K562 (cell line): ENCODE data around the gene MYO15A. TPM values are rescaled to one million over a fixed set of nuclear protein-coding genes. Genes with fewer than 3 reads are reported as not detected.

Experiments
- ATAC-seq: fragments of 200-7000 bp; cut with Tn5 transposase; 3 replicates; pipeline ENCODE4 v1.9.1; 2020; ENCODE audit warnings: moderate library complexity
- BruUV-seq: library from RNA; stranded (reverse); fragments of 400-500 nt; replicated peaks from 2 replicates; lab custom pipeline; 2021; lab: Mats Ljungman, UMichigan
- CTCF ChIA-PET: fragments of 300-600 bp; formaldehyde crosslinking; extraction: SDS; loops from one replicate; lab custom pipeline; 2021; ENCODE audit warnings: low intra/inter-chr PET ratio; lab: Yijun Ruan, JAX
- POLR2A ChIA-PET: fragments of 300-600, 350-650 bp; sonication (Branson Sonifier 250); formaldehyde crosslinking; extraction: SDS; loops from one replicate; lab custom pipeline; 2021; ENCODE audit warnings: antibody characterized with exemption, inconsistent platforms; lab: Yijun Ruan, JAX
- DNase-seq, 4 experiments: peaks; one replicate each; pipeline versions ENCODE4 v3.0.0 to v3.0.0-alpha.2; 2011 to 2018; ENCODE audit warnings: low spot score in 3 of 4, mixed read lengths in 3 of 4; ENCODE audit errors: extremely low read depth in 1 of 4
- FAIRE-seq: peaks from 2 replicates; lab custom pipeline; 2011; peaks lifted over from hg19 to GRCh38; lab: Jason Lieb, UNC
- H2AFZ ChIP-seq: 2 replicates; pipeline ENCODE4 v1.6.0; 2011; ENCODE audit warnings: low read depth, low read length, control low read depth, inconsistent platforms
- H3K27ac ChIP-seq: fragments of 200-600 bp; 3 replicates; pipeline ENCODE4 v1.8.0; 2011; ENCODE audit warnings: low read depth, mild to moderate bottlenecking, control low read depth, inconsistent platforms, low read length, moderate library complexity, mixed read lengths; ENCODE audit errors: extremely low read depth
- H3K27me3 ChIP-seq, 2 experiments: fragments of 300-600 bp in 1 of 2; 2 replicates in 1 of 2; 3 replicates in 1 of 2; pipeline versions ENCODE4 v1.6.0 to v1.8.0; 2011; ENCODE audit warnings: inconsistent platforms in 2 of 2, low read length in 2 of 2, mild to moderate bottlenecking in 1 of 2, mixed read lengths in 1 of 2, moderate library complexity in 1 of 2; ENCODE audit not compliant: control insufficient read depth in 2 of 2, insufficient read depth in 2 of 2
- H3K36me3 ChIP-seq: fragments of 300-600 bp; 3 replicates; pipeline ENCODE4 v1.8.0; 2011; ENCODE audit warnings: mild to moderate bottlenecking, low read length, inconsistent platforms; ENCODE audit not compliant: control insufficient read depth, insufficient read depth
- H3K4me1 ChIP-seq, 2 experiments: fragments of 200-600 bp in 1 of 2; replicated peaks in 1 of 2; 2 replicates in 1 of 2; 3 replicates in 1 of 2; pipeline versions ENCODE4 v1.5.1 to v1.8.0; 2011; ENCODE audit warnings: inconsistent platforms in 2 of 2, low read length in 2 of 2, mild to moderate bottlenecking in 1 of 2, mixed read lengths in 1 of 2, moderate library complexity in 1 of 2; ENCODE audit not compliant: control insufficient read depth in 2 of 2, insufficient read depth in 2 of 2
- H3K4me2 ChIP-seq: 2 replicates; pipeline ENCODE4 v1.6.1; 2011; ENCODE audit warnings: low read length, control low read depth, inconsistent platforms, mixed read lengths; ENCODE audit not compliant: insufficient read depth
- H3K4me3 ChIP-seq: fragments of 200-600 bp; sonication (generic), shearing (Covaris generic); 2 replicates; pipeline ENCODE4 v1.5.1; 2016; ENCODE audit warnings: control low read depth, inconsistent platforms
- H3K79me2 ChIP-seq: fragments of 200-600 bp; 3 replicates; pipeline ENCODE4 v1.8.0; 2011; ENCODE audit warnings: low read length, inconsistent platforms; ENCODE audit not compliant: control insufficient read depth, insufficient read depth
- H3K9ac ChIP-seq, 2 experiments: 2 replicates each; pipeline versions ENCODE4 v1.6.0 to v1.6.1; 2011; ENCODE audit warnings: low read depth in 2 of 2, low read length in 2 of 2, control low read depth in 1 of 2, inconsistent platforms in 1 of 2, mild to moderate bottlenecking in 1 of 2, mixed read lengths in 1 of 2; ENCODE audit not compliant: insufficient read depth in 1 of 2
- H3K9me1 ChIP-seq: one replicate; pipeline ENCODE4 v1.6.0; 2011; ENCODE audit warnings: inconsistent platforms, mild to moderate bottlenecking, low read length, moderate library complexity; ENCODE audit not compliant: control insufficient read depth, insufficient read depth
- H3K9me3 ChIP-seq: replicated peaks from 2 replicates; pipeline ENCODE4 v1.5.1; 2011; ENCODE audit warnings: low read depth, low read length, inconsistent platforms; ENCODE audit not compliant: control insufficient read depth, insufficient read depth
- H4K20me1 ChIP-seq: replicated peaks from 2 replicates; pipeline ENCODE4 v1.6.1; 2011; ENCODE audit warnings: low read length, inconsistent platforms, mixed read lengths; ENCODE audit not compliant: control insufficient read depth, insufficient read depth
- E2F8 ChIP-seq: fragments of 450-650 bp; IDR thresholded peaks from 2 replicates; pipeline ENCODE4 v1.7.1; 2018; ENCODE audit warnings: mild to moderate bottlenecking, low read depth; ENCODE audit not compliant: partially characterized antibody
- EP300 ChIP-seq: IDR thresholded peaks from 2 replicates; pipeline ENCODE4 v1.6.1; 2012; ENCODE audit warnings: low read length, improper control_type of control experiment
- KAT8 ChIP-seq: fragments of 450-650 bp; IDR thresholded peaks from 2 replicates; pipeline ENCODE4 v1.6.1; 2016; ENCODE audit warnings: low read depth, mild to moderate bottlenecking
- MAFG ChIP-seq: fragments of 450-650 bp; conservative IDR thresholded peaks from 2 replicates; pipeline ENCODE4 v1.6.1; 2016; ENCODE audit warnings: missing genetic modification characterization, missing compliant biosample characterization
- MECOM ChIP-seq: fragments of 250-450 bp; sonication (Bioruptor Pico); IDR thresholded peaks from 2 replicates; pipeline ENCODE4 v1.8.0; 2022; ENCODE audit warnings: inconsistent platforms
- SMAD1 ChIP-seq: fragments of 150-350 bp; IDR thresholded peaks from 2 replicates; pipeline ENCODE4 v1.6.1; 2014; ENCODE audit warnings: low read length, low read depth; ENCODE audit not compliant: partially characterized antibody
- SP2 ChIP-seq: IDR thresholded peaks from 2 replicates; pipeline ENCODE4 v1.6.1; 2011; ENCODE audit warnings: mild to moderate bottlenecking, low read depth, low read length, moderate library complexity; ENCODE audit not compliant: poor library complexity, severe bottlenecking; ENCODE audit errors: extremely low read depth
- STAT6 ChIP-seq: sonication (generic); formaldehyde crosslinking; IDR thresholded peaks from 2 replicates; pipeline ENCODE4 v1.8.1; 2023; ENCODE audit warnings: mild to moderate bottlenecking, missing genetic modification reagents
- WGBS: fragments of 100-300 bp; shearing (Covaris generic); methylation state at CpG from one replicate; pipeline ENCODE4 v1.1.6; 2016; ENCODE audit warnings: low coverage, mixed read lengths; ENCODE audit not compliant: insufficient coverage; ENCODE audit errors: missing lambda C conversion rate; 5-methylcytosine and 5-hydroxymethylcytosine counted together
- in situ Hi-C: fragments of 300-500 bp; cut with MboI; formaldehyde crosslinking; loops from 4 replicates; pipeline ENCODE4 v1.15.0; 2018; ENCODE audit warnings: inconsistent platforms, mixed read lengths
- intact Hi-C: fragments of 100-400 bp; cut with micrococcal nuclease; formaldehyde crosslinking; loops from 2 replicates; pipeline ENCODE4 v1.14.2; 2022
- polyA plus RNA-seq, 8 experiments: library from polyadenylated mRNA; depleted of rRNA in 4 of 8; stranded (reverse) in 5 of 8; unstranded in 3 of 8; fragments of >200 nt; fragmentation: Nextera tagmentation in 2 of 8; fragmentation: Illumina TruSeq in 1 of 8; extraction: Ambion mirVana in 2 of 8; extraction: Trizol in 1 of 8; gene quantifications; 2 replicates each; pipeline versions ENCODE4 v1.2.1 to v1.2.3, GENCODE V29; 2011 to 2014; ENCODE audit warnings: inconsistent platforms in 1 of 8, missing spikeins in 1 of 8
- total RNA-seq, 7 experiments: library from RNA; depleted of rRNA in 6 of 7; stranded (reverse); fragments of >200 nt in 6 of 7; fragmentation: Illumina TruSeq in 2 of 7; extraction: Trizol in 2 of 7; gene quantifications; 2 replicates each; pipeline versions ENCODE4 v1.2.1 to v1.2.3, GENCODE V29; 2011 to 2021; ENCODE audit warnings: low replicate concordance in 1 of 7

MYO15A gene
- total and polyA plus RNA-seq, 9 of the 15 experiments (the other 6 are each of a cell fraction or from before 2014, with no cell fraction given) = 0.05 to 0.88 (median 0.14) TPM; not detected in 1

- no peaks in the 10 kb centered on the region for H3K27me3 ChIP-seq
- H3K9me3 ChIP-seq = no peaks in the 10 kb centered on the region
- CTCF ChIA-PET = no interaction called here
- no peaks in the 10 kb centered on the region for H3K36me3 ChIP-seq
- ATAC-seq (no peak), DNase-seq (no peak), FAIRE-seq (no peak)
- no TSS peak for BruUV-seq
- intact Hi-C loops = no loop called here
- no peak overlapping the region for H3K9ac ChIP-seq
- H3K79me2 ChIP-seq = no peaks in the 10 kb centered on the region
- no peak overlapping the region for H3K27ac ChIP-seq
- H4K20me1 ChIP-seq = no peaks in the 10 kb centered on the region
- H3K4me2 ChIP-seq = no peak overlapping the region
- POLR2A ChIA-PET = interaction anchor here (1.0 kb wide), 1 partner anchor 9 kb away, joined by 3 read pairs; no protein-coding TSS in a partner anchor
- 29% methylated on average over 7 of the region's 7 CpGs for WGBS
- H3K4me1 ChIP-seq = peaks cover 3 to 10% of the 10 kb centered on the region in 2 experiments; a peak in 3 of 5 replicates
- TF ChIP-seq EP300 = no peak
- TF ChIP-seq SP2 = no peak
- no peak for TF ChIP-seq MAFG (tag)
- TF ChIP-seq STAT6 (CRISPR knock-in tag) = no peak
- no peak for TF ChIP-seq E2F8
- TF ChIP-seq MECOM (CRISPR knock-in tag) = no peak
- no peak for TF ChIP-seq KAT8
- no peak for TF ChIP-seq SMAD1
- in situ Hi-C loops = no loop called here
- H3K4me3 ChIP-seq = no peak overlapping the region
- H3K9me1 ChIP-seq = no peaks in the 10 kb centered on the region
- peak overlapping the region; percentile 47 for H2AFZ ChIP-seq
Measured at GRCh38 chr17:18076936-18077335, 31.6 kb upstream of the MYO15A start.
